Forelimb muscle (tissue), 1 donor: ENCODE measurements around the gene ZNF451. TPM values are rescaled to one million over a fixed set of nuclear protein-coding genes. Genes with fewer than 3 reads are reported as not detected.

Experiments
- DNase-seq: peaks from one replicate; pipeline ENCODE4 v3.0.0-alpha.2; 2013; ENCODE audit warnings: low read depth
- polyA plus RNA-seq: library from polyadenylated mRNA; unstranded; fragments of 120-200 nt; gene quantifications from one replicate; pipeline ENCODE4 v1.2.1, GENCODE V29; 2013; ENCODE audit not compliant: insufficient read length

ZNF451 gene
- polyA plus RNA-seq, 1 donor: 23.8 TPM

- DNase-seq: no peak
Observed at GRCh38 chr6:57159127-57159526, 69.1 kb downstream of the ZNF451 start.

GRCh38 chr6:57162028-57162427, 72.0 kb downstream of the ZNF451 start:
- no peak for DNase-seq

GRCh38 chr6:57162516-57162915, 72.5 kb downstream of the ZNF451 start:
- DNase-seq: no peak

GRCh38 chr6:57163956-57164355, 74.0 kb downstream of the ZNF451 start:
- DNase-seq: no peak

- DNase-seq: no peak
Observed at GRCh38 chr6:57165080-57165479, 75.1 kb downstream of the ZNF451 start.

- DNase-seq: no peak
Observed at GRCh38 chr6:57172136-57173055, 82.4 kb downstream of the ZNF451 start, which contains the start of gene BAG2. Gene BAG2, plus strand, starts transcription at chr6:57172326. Its CDS starts 372 bp downstream, at chr6:57172698.

- DNase-seq: no peak
Observed at GRCh38 chr6:57173056-57173885, 83.3 kb downstream of the ZNF451 start.

- no peak for DNase-seq
Observed at GRCh38 chr6:57173886-57174510, 84.0 kb downstream of the ZNF451 start.

GRCh38 chr6:57174511-57174907, 84.5 kb downstream of the ZNF451 start:
- no peak for DNase-seq

- DNase-seq: peak; percentile 84
Observed at GRCh38 chr6:57177545-57178265, 87.7 kb downstream of the ZNF451 start.

GRCh38 chr6:57180596-57180995, 90.6 kb downstream of the ZNF451 start:
- DNase-seq: no peak

GRCh38 chr6:57182017-57182432, 92.0 kb downstream of the ZNF451 start:
- DNase-seq: no peak

GRCh38 chr6:57183336-57183735, 93.3 kb downstream of the ZNF451 start:
- no peak for DNase-seq

GRCh38 chr6:57190140-57190539, 100.2 kb downstream of the ZNF451 start:
- DNase-seq: no peak

GRCh38 chr6:57193177-57193576, 103.2 kb downstream of the ZNF451 start:
- no peak for DNase-seq

- no peak for DNase-seq
Observed at GRCh38 chr6:57195457-57195856, 105.5 kb downstream of the ZNF451 start.

- DNase-seq: no peak
Observed at GRCh38 chr6:57198926-57199636, 109.1 kb downstream of the ZNF451 start.

GRCh38 chr6:57201718-57202117, 111.7 kb downstream of the ZNF451 start:
- no peak for DNase-seq

- no peak for DNase-seq
Observed at GRCh38 chr6:57205550-57206328, 115.8 kb downstream of the ZNF451 start.

- DNase-seq: no peak
Observed at GRCh38 chr6:57207141-57207540, 117.2 kb downstream of the ZNF451 start.
